Ishikawa (cell line): ENCODE measurements around the gene CENPT.

Experiments
- CEBPB ChIP-seq: IDR thresholded peaks from 2 replicates; pipeline ENCODE4 v1.6.1; 2012
- CREB1 ChIP-seq: IDR thresholded peaks from 2 replicates; pipeline ENCODE4 v1.6.1; 2012; ENCODE audit warnings: low read depth
- EGR1 ChIP-seq: IDR thresholded peaks from 2 replicates; pipeline ENCODE4 v1.6.1; 2012
- EP300 ChIP-seq: IDR thresholded peaks from 2 replicates; pipeline ENCODE4 v1.6.1; 2012; ENCODE audit warnings: borderline replicate concordance
- FOXM1 ChIP-seq: IDR thresholded peaks from 2 replicates; pipeline ENCODE4 v1.6.1; 2012; ENCODE audit warnings: low read depth, borderline replicate concordance
- MAX ChIP-seq: IDR thresholded peaks from 2 replicates; pipeline ENCODE4 v1.6.1; 2012
- NFIC ChIP-seq: IDR thresholded peaks from 2 replicates; pipeline ENCODE4 v1.6.1; 2012
- RAD21 ChIP-seq: IDR thresholded peaks from 2 replicates; pipeline ENCODE4 v1.6.1; 2012; ENCODE audit warnings: low read depth
- REST ChIP-seq: IDR thresholded peaks from 2 replicates; pipeline ENCODE4 v1.6.1; 2012; ENCODE audit warnings: low read depth, mild to moderate bottlenecking
- TAF1 ChIP-seq: IDR thresholded peaks from 2 replicates; pipeline ENCODE4 v1.6.1; 2012; ENCODE audit warnings: low read depth, mild to moderate bottlenecking
- TCF12 ChIP-seq: IDR thresholded peaks from 2 replicates; pipeline ENCODE4 v1.6.1; 2012; ENCODE audit warnings: low read depth
- TEAD4 ChIP-seq: IDR thresholded peaks from 2 replicates; pipeline ENCODE4 v1.6.1; 2012
- USF1 ChIP-seq: IDR thresholded peaks from 2 replicates; pipeline ENCODE4 v1.6.1; 2012
- YY1 ChIP-seq: IDR thresholded peaks from 2 replicates; pipeline ENCODE4 v1.6.1; 2012; ENCODE audit warnings: low read depth
- ZBTB7A ChIP-seq: IDR thresholded peaks from 2 replicates; pipeline ENCODE4 v1.6.1; 2012; ENCODE audit warnings: low read depth

The CENPT gene

GRCh38 chr16:67780847-67781564, 66.5 kb downstream of the CENPT start:
- TF ChIP-seq NFIC = no peak
- no peak for TF ChIP-seq RAD21
- no peak for TF ChIP-seq MAX
- TF ChIP-seq TAF1 = no peak
- TF ChIP-seq TCF12 = no peak
- no peak for TF ChIP-seq EP300
- TF ChIP-seq USF1 = no peak

- TF ChIP-seq FOXM1 (no peak), USF1 (no peak), MAX (no peak), TAF1 (no peak), EP300 (no peak), NFIC (no peak), TEAD4 (no peak), REST (no peak), RAD21 (no peak), CREB1 (no peak), TCF12 (no peak), ZBTB7A (no peak), EGR1 (no peak), CEBPB (no peak), YY1 (no peak)
Measured at GRCh38 chr16:67779256-67780014, 68.1 kb downstream of the CENPT start.
